Neural crest cell (in vitro differentiated cells): Measurements from ENCODE around the gene CREBRF. TPM values are rescaled to one million over a fixed set of nuclear protein-coding genes. Genes with fewer than 3 reads are reported as not detected.
"Not testable (repeated sequence)": the region's sequence is repeated elsewhere in the genome, so short reads cannot be mapped to it uniquely, and the experiment has no call there.

ENCODE experiments used
- DNase-seq: peaks from one replicate; pipeline ENCODE4 v3.0.0; 2021; ENCODE audit warnings: low read depth, mixed read lengths, low spot score
- H3K27ac Mint-ChIP-seq: one replicate; pipeline ENCODE4 v1.8.0; 2021; ENCODE audit warnings: mild to moderate bottlenecking, mixed read lengths; ENCODE audit not compliant: unreplicated experiment
- H3K27me3 Mint-ChIP-seq: 2 replicates; pipeline ENCODE4 v1.8.0; 2021; ENCODE audit warnings: low read depth, mild to moderate bottlenecking, mixed read lengths
- H3K36me3 Mint-ChIP-seq: 2 replicates; pipeline ENCODE4 v1.8.0; 2021; ENCODE audit warnings: low read depth, mild to moderate bottlenecking, mixed read lengths
- H3K4me1 Mint-ChIP-seq: 2 replicates; pipeline ENCODE4 v1.8.0; 2021; ENCODE audit warnings: mixed read lengths
- H3K4me3 Mint-ChIP-seq: one replicate; pipeline ENCODE4 v1.8.0; 2021; ENCODE audit warnings: mild to moderate bottlenecking, mixed read lengths
- H3K9me3 Mint-ChIP-seq: 2 replicates; pipeline ENCODE4 v1.8.0; 2021; ENCODE audit warnings: mixed read lengths
- CTCF ChIP-seq: fragments of 200-600 bp; sonication (generic); conservative IDR thresholded peaks from 2 replicates; pipeline ENCODE4 v1.5.0; 2021; ENCODE audit warnings: antibody characterized with exemption, mild to moderate bottlenecking
- total RNA-seq: library from RNA; stranded (reverse); gene quantifications from 2 replicates; pipeline ENCODE4 v1.2.1, GENCODE V29; 2021

Gene CREBRF
- total RNA-seq, 1 donor from 2014 or later: 5.2 TPM

GRCh38 chr5:173101245-173101644, 45.1 kb downstream of the CREBRF start:
- TF ChIP-seq CTCF: no peak
- no peak overlapping the region for H3K27ac Mint-ChIP-seq
- H3K36me3 Mint-ChIP-seq: peaks cover 4% of the 10 kb centered on the region
- peaks cover 13% of the 10 kb centered on the region for H3K4me1 Mint-ChIP-seq
- peaks cover 5% of the 10 kb centered on the region for H3K9me3 Mint-ChIP-seq
- no peaks in the 10 kb centered on the region for H3K27me3 Mint-ChIP-seq
- DNase-seq: no peak
- H3K4me3 Mint-ChIP-seq: no peak overlapping the region

- Mint-ChIP-seq H3K9me3 (peaks cover 5% of the 10 kb centered on the region), H3K36me3 (peaks cover 4% of the 10 kb centered on the region), H3K27me3 (no peaks in the 10 kb centered on the region), H3K4me1 (peaks cover 13% of the 10 kb centered on the region), H3K4me3 (no peak overlapping the region), H3K27ac (no peak overlapping the region)
- no peak for DNase-seq
- TF ChIP-seq CTCF: no peak
Observed at GRCh38 chr5:173103411-173103810, 47.3 kb downstream of the CREBRF start.

GRCh38 chr5:173108914-173109313, 52.8 kb downstream of the CREBRF start:
- H3K4me3 Mint-ChIP-seq: no peak overlapping the region
- H3K9me3 Mint-ChIP-seq: no peaks in the 10 kb centered on the region
- H3K27me3 Mint-ChIP-seq: no peaks in the 10 kb centered on the region
- no peak overlapping the region for H3K27ac Mint-ChIP-seq
- TF ChIP-seq CTCF: no peak
- DNase-seq: no peak
- peaks cover under 1% of the 10 kb centered on the region for H3K4me1 Mint-ChIP-seq
- no peaks in the 10 kb centered on the region for H3K36me3 Mint-ChIP-seq

- Mint-ChIP-seq H3K4me1 (no peaks in the 10 kb centered on the region), H3K9me3 (peaks cover 1% of the 10 kb centered on the region), H3K4me3 (no peak overlapping the region), H3K27me3 (no peaks in the 10 kb centered on the region), H3K27ac (no peak overlapping the region), H3K36me3 (no peaks in the 10 kb centered on the region)
- no peak for DNase-seq
- no peak for TF ChIP-seq CTCF
Observed at GRCh38 chr5:173114536-173114935, 58.4 kb downstream of the CREBRF start.

- Mint-ChIP-seq H3K27me3 (no peaks in the 10 kb centered on the region), H3K9me3 (peaks cover 2% of the 10 kb centered on the region), H3K4me1 (no peaks in the 10 kb centered on the region), H3K4me3 (no peak overlapping the region), H3K36me3 (no peaks in the 10 kb centered on the region), H3K27ac (no peak overlapping the region)
- no peak for DNase-seq
- no peak for TF ChIP-seq CTCF
Observed at GRCh38 chr5:173119719-173120118, 63.6 kb downstream of the CREBRF start.

GRCh38 chr5:173123416-173123815, 67.3 kb downstream of the CREBRF start:
- Mint-ChIP-seq H3K27me3 (no peaks in the 10 kb centered on the region), H3K9me3 (peaks cover 2% of the 10 kb centered on the region), H3K36me3 (no peaks in the 10 kb centered on the region), H3K27ac (no peak overlapping the region), H3K4me1 (no peaks in the 10 kb centered on the region), H3K4me3 (no peak overlapping the region)
- no peak for DNase-seq
- TF ChIP-seq CTCF: no peak

- DNase-seq, H3K36me3 Mint-ChIP-seq, H3K27ac Mint-ChIP-seq, H3K27me3 Mint-ChIP-seq, H3K9me3 Mint-ChIP-seq, H3K4me1 Mint-ChIP-seq, H3K4me3 Mint-ChIP-seq: not testable (repeated sequence)
Observed at GRCh38 chr5:173132166-173132565, 76.0 kb downstream of the CREBRF start.
